GM21529 (cell line): Measurements from ENCODE around the gene MRTFB.

Source experiments
- ATAC-seq: cut with Tn5 transposase; IDR thresholded peaks from one replicate; pipeline ENCODE4 v1.9.1; 2021; ENCODE audit not compliant: unreplicated experiment

MRTFB gene

DNA sequence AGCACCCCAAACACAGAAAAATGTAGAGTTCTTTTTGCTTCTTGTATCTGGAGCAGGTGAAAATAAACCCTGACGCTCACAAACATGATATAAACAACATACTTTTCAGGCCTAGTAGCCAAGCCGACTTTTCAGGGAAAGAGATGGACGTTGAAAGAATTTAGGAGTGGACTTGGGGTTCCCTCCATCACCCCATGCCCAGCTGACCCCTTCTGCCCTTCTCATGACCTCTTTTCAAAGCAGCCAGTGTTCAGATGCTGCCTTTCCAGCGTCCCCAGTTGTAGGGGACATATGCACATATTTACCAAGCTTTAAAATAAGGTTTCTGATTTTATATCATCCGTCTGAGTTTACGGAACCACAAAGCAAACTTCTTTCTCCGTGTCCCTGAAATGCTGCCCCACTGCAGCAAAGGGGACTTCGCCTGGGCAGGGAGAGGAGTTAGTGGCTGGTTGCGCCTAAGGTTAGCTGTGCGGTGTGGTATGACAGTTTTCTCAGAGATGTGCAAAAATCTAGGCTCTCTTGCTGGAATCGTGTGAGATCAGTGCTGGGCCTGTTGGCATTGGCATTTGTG is 235.5 kb downstream of the MRTFB start:
- ATAC-seq, result no peak

DNA sequence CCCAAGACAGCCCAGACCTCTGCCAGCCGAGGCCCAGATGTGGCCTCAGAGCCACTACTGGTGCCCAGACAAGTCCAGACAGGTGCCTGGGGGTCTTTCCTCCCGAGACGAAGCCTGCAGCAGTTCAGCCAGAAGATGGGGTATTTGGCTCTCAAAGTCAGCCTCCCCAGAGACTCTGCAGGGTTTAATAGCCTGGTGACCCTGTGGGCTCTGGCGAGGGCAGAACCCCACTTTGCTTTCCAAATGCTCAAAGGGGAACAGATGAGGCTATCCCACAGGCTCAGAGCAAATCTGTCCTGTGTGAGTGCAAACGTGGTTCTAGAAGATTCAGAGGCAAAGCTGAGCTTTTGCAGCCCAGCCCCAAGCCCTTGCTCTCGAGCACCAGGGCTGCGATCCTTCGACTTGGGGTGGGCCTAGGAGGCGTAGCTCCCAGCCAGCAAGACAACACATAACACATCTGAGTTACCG is 236.0 kb downstream of the MRTFB start:
- ATAC-seq, result no peak

DNA sequence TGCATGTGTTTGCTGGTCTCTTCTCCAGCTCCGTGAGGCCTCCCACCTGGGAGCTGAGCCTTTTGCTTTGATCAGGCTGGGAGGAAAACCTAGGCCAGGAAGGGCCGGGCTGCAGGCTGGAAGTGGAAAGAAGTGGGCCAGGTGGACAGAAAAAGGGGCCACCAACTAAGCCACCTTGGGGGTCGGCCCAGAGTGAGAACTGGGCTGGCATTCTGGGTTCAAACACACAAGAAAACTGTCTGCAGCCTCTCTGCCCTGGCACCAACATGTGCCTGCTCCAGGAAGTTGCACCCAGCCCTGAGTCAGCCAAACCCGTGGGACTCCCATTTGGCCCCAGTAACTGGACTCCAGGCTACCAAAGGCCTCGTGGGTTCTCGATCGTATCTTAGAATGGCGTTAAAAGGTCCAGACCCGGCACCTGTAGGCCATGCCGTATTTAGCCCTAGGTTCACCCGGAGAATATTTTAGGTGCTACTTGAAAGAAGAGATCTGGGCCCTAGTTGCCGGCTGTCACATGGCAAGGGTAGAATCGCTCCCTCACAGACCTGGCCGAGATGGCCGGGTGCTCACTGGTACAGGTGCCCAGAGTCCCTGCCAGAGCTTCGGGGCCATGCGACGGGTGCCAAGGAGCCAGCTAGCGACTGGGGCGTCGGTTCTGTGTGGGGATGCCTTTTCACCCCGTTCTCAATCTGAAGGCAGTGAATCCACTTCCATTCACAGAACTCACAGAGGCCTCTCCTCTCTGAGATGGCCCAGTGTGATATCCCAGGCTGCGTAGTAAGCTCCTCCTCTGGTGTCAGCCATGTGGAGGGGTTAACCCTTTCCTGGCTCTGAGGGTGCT is 236.6 kb downstream of the MRTFB start:
- ATAC-seq, result no peak

GRCh38 chr16:14308368-14308723 is 237.2 kb downstream of the MRTFB start:
- no peak for ATAC-seq

- ATAC-seq, result no peak
These were observed 238.1 kb downstream of the MRTFB start for GRCh38 chr16:14309001-14309886.

GRCh38 chr16:14309906-14310305 is 238.8 kb downstream of the MRTFB start:
- ATAC-seq, result no peak

GRCh38 chr16:14310519-14310991 is 239.4 kb downstream of the MRTFB start:
- ATAC-seq, result peak; percentile 70

DNA sequence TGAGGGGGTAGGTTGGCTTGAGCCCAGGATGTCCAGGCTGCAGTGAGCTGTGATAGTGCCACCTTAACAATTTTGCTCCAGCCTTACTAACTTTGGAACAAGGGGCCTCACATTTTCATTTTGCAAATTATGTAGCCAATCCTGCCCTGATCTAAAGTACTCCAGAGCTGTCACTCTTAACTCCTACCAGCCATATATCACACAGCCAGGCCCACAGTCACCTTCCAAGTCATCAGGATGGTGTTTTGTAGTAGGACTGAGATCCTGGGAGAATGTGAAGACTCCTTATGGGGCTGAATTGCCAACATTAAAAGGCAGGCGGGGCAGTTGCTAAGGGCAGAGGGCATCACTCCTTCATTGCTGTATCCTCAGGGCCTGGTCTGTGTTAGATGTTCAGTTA is 243.0 kb downstream of the MRTFB start:
- no peak for ATAC-seq

- ATAC-seq, result no peak
These were observed 244.7 kb downstream of the MRTFB start for GRCh38 chr16:14315683-14316320.
